ENCODE data around the gene CHTOP. TPM values are rescaled to one million over a fixed set of nuclear protein-coding genes. Genes with fewer than 3 reads are reported as not detected.

Gene CHTOP
- total RNA-seq, 4 donors from 2014 or later: 39.1 to 64.1 (median 45.7) TPM

- no peak for TF ChIP-seq CTCF (IDR thresholded peaks at IDR 0.05; ENCODE audit: low read depth)
Measured at GRCh38 chr1:153647346-153647714, 13.5 kb downstream of the CHTOP start.

GRCh38 chr1:153648000-153648643 is 14.3 kb downstream of the CHTOP start:
- no peak for TF ChIP-seq CTCF (IDR thresholded peaks at IDR 0.05; ENCODE audit: low read depth)

- TF ChIP-seq CTCF (IDR thresholded peaks at IDR 0.05; ENCODE audit: low read depth): no peak
Measured at GRCh38 chr1:153649137-153649862, 15.4 kb downstream of the CHTOP start.

- no peak for TF ChIP-seq CTCF (IDR thresholded peaks at IDR 0.05; ENCODE audit: low read depth)
Measured at GRCh38 chr1:153649863-153650235, 16.0 kb downstream of the CHTOP start.

DNA sequence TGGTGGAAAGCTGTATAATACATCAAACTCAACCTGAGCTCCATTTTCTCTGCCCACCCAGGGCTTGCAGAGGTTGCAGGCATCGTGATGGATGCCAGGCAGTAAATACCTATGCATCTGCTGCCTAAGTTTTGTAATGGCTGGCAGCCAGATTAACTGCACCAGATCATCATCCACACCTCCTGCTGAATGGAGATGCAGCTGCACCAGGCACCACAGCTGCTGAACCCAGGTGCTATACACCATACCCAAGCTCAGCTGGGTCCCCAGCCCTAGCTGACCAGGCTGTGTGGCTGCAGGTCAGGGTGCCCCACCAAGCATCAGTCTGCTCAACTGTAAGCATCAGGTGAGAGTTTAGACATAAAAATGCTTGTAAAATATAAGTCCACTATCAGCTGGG is 17.9 kb downstream of the CHTOP start:
- TF ChIP-seq CTCF (IDR thresholded peaks at IDR 0.05; ENCODE audit: low read depth): no peak

DNA sequence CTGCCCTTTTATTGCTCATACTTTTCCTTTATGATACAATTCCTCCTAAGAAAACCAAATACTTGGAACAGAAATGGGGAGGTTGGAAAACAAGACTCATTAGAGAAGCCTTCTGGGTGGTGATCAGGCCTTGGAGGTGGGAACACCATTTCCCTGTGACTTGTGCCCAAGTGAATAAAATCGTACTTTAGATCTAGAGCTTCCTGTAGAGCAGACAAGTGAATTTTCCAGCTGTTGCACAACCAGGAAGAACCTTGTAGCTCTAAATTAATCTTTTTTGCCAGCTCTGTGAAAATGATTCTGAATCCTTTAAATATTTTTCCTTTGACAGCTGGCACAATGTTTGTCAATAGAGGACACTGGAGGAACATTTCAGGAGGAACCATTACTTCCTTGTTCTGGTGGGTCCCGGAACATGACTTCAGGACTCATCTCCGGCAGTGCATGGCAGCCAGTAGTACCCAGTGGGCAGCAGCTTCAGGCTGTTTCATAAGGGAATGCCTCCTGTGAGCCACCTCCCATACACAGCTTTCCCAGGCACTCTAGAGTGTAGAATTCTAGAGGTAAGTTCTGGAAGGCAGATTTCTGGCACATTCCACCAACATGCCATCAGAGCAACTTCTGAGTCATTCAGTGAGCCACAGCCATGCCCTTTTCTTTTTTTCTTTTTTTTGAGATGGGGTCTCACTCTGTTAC is 19.1 kb downstream of the CHTOP start:
- TF ChIP-seq CTCF (IDR thresholded peaks at IDR 0.05; ENCODE audit: low read depth): no peak

GRCh38 chr1:153655333-153655732 is 21.5 kb downstream of the CHTOP start:
- TF ChIP-seq CTCF (IDR thresholded peaks at IDR 0.05; ENCODE audit: low read depth): no peak
